Right lobe of liver (tissue), 6 donors: ENCODE results near the gene DNAJC10. TPM values are rescaled to one million over a fixed set of nuclear protein-coding genes. Genes with fewer than 3 reads are reported as not detected.

Source experiments
- ATAC-seq, 4 donors: fragments of 200-7000 bp; cut with Tn5 transposase; one replicate each; pipeline ENCODE4 v1.9.1; 2020; ENCODE audit warnings: mild to moderate bottlenecking in 4 of 4, moderate library complexity in 4 of 4
- DNase-seq, 3 donors: peaks; one replicate each; pipeline ENCODE4 v3.0.0-alpha.2; 2020
- H3K27ac ChIP-seq, 3 donors: fragments of 200-600 bp; one replicate each; pipeline ENCODE4 v1.8.0; 2022
- H3K27me3 ChIP-seq, 2 donors: fragments of 200-600 bp; one replicate each; pipeline ENCODE4 v1.8.0; 2022
- H3K36me3 ChIP-seq, 4 donors: fragments of 200-600 bp; sonication (generic) in 1 of 4; one replicate each; pipeline versions ENCODE4 v1.5.1 to v1.8.0; 2017 to 2022; ENCODE audit warnings: control low read depth in 1 of 4
- H3K4me1 ChIP-seq, 4 donors: fragments of 200-600 bp; sonication (generic) in 1 of 4; one replicate each; pipeline versions ENCODE4 v1.5.1 to v1.8.0; 2017 to 2022; ENCODE audit warnings: control low read depth in 1 of 4
- H3K4me3 ChIP-seq, 3 donors: fragments of 200-600 bp; one replicate each; pipeline ENCODE4 v1.8.0; 2022
- H3K9me3 ChIP-seq, 4 donors: fragments of 200-600 bp; sonication (generic) in 1 of 4; one replicate each; pipeline versions ENCODE4 v1.5.1 to v1.8.0; 2017 to 2022; ENCODE audit warnings: control low read depth in 1 of 4
- CTCF ChIP-seq, 4 donors: fragments of 200-600 bp in 3 of 4; fragments of 450-650 bp in 1 of 4; IDR thresholded peaks; one replicate each; pipeline versions ENCODE4 v1.5.1 to v1.8.0; 2016 to 2022; ENCODE audit warnings: antibody characterized with exemption in 4 of 4, mild to moderate bottlenecking in 2 of 4
- POLR2A ChIP-seq: fragments of 450-650 bp; IDR thresholded peaks from one replicate; pipeline ENCODE4 v1.6.1; 2017; ENCODE audit warnings: antibody characterized with exemption, mild to moderate bottlenecking
- WGBS: methylation state at CpG from one replicate; pipeline ENCODE4 v1.1.6; 2018; ENCODE audit warnings: low coverage, low lambda C conversion rate; ENCODE audit not compliant: insufficient coverage; ENCODE audit errors: missing lambda C conversion rate; 5-methylcytosine and 5-hydroxymethylcytosine counted together
- intact Hi-C, 2 donors: fragments of 100-400 bp; cut with DNase I; formaldehyde crosslinking; loops; one replicate each; pipeline versions ENCODE4 v1.11.2 to v1.14.1; 2022
- total RNA-seq, 6 experiments: library from RNA; depleted of rRNA in 2 of 6; stranded (reverse); fragments of >200 nt in 2 of 6; fragmentation: NEBNext Ultra II Directional in 3 of 6; extraction: Animal tissue kit (Norgen Biotek cat#: 25700) in 3 of 6; gene quantifications; one replicate each; pipeline versions ENCODE4 v1.1.0 to v1.2.4, GENCODE V29; 2016 to 2023
- donor health status: DM: no; HTN: yes; CAD: no.
- donor health status: DM: no; HTN: no; CAD: no.
- donor health status: DM: no; HTN: no; CAD: no.
- donor health status: DM: no; HTN: yes; CAD: no.
- donor health status: DM: no; HTN: yes; CAD: no.

Gene DNAJC10
- total RNA-seq, 6 experiments from 2014 or later: 26.1 to 37.7 (median 33.0) TPM

GRCh38 chr2:182826496-182826895 is 110.4 kb downstream of the DNAJC10 start:
- ATAC-seq (no peak), DNase-seq (no peak)
- TF ChIP-seq CTCF (IDR thresholded peaks at IDR 0.05) (no peak), POLR2A (no peak)
- H3K4me3 ChIP-seq: no peak overlapping the region
- intact Hi-C loops: no loop called here
- H3K4me1 ChIP-seq: no peaks in the 10 kb centered on the region
- H3K27me3 ChIP-seq: no peaks in the 10 kb centered on the region
- H3K27ac ChIP-seq: no peak overlapping the region
- 78% methylated on average over 3 of the region's 3 CpGs for WGBS
- no peaks in the 10 kb centered on the region for H3K36me3 ChIP-seq
- H3K9me3 ChIP-seq: no peaks in the 10 kb centered on the region

GRCh38 chr2:182827182-182827879 is 111.3 kb downstream of the DNAJC10 start:
- Histone ChIP-seq H3K27me3 (no peaks in the 10 kb centered on the region), H3K27ac (no peak overlapping the region), H3K4me3 (no peak overlapping the region), H3K9me3 (no peaks in the 10 kb centered on the region), H3K4me1 (no peaks in the 10 kb centered on the region), H3K36me3 (no peaks in the 10 kb centered on the region)
- DNase-seq (no peak), ATAC-seq (no peak)
- intact Hi-C loops: no loop called here
- WGBS: 66% methylated on average over 2 of the region's 2 CpGs
- TF ChIP-seq POLR2A (no peak), CTCF (IDR thresholded peaks at IDR 0.05) (no peak)

GRCh38 chr2:182831101-182831500 is 115.0 kb downstream of the DNAJC10 start:
- H3K36me3 ChIP-seq: no peaks in the 10 kb centered on the region
- no peak overlapping the region for H3K4me3 ChIP-seq
- H3K9me3 ChIP-seq: no peaks in the 10 kb centered on the region
- intact Hi-C loops: no loop called here
- no peaks in the 10 kb centered on the region for H3K27me3 ChIP-seq
- DNase-seq: no peak
- no peak overlapping the region for H3K27ac ChIP-seq
- H3K4me1 ChIP-seq: no peaks in the 10 kb centered on the region
- TF ChIP-seq CTCF (IDR thresholded peaks at IDR 0.05) (no peak), POLR2A (no peak)
- ATAC-seq: no peak

- Histone ChIP-seq H3K27ac (no peak overlapping the region), H3K36me3 (no peaks in the 10 kb centered on the region), H3K4me1 (no peaks in the 10 kb centered on the region), H3K27me3 (no peaks in the 10 kb centered on the region), H3K9me3 (no peaks in the 10 kb centered on the region), H3K4me3 (no peak overlapping the region)
- no peak for TF ChIP-seq POLR2A
- no peak for TF ChIP-seq CTCF (IDR thresholded peaks at IDR 0.05)
- DNase-seq (no peak), ATAC-seq (no peak)
- intact Hi-C loops: no loop called here
- 54% methylated on average over 3 of the region's 3 CpGs for WGBS
Observed at GRCh38 chr2:182831921-182832320, 115.9 kb downstream of the DNAJC10 start.
